CD4-positive, alpha-beta T cell treated with Interleukin-2 at 100 ng/mL for 4 hours (primary cell): ENCODE data around the gene HPCA.

Source experiments
- DNase-seq: peaks from one replicate; pipeline ENCODE4 v3.0.0-alpha.2; 2020; ENCODE audit warnings: low spot score

The HPCA gene

DNA sequence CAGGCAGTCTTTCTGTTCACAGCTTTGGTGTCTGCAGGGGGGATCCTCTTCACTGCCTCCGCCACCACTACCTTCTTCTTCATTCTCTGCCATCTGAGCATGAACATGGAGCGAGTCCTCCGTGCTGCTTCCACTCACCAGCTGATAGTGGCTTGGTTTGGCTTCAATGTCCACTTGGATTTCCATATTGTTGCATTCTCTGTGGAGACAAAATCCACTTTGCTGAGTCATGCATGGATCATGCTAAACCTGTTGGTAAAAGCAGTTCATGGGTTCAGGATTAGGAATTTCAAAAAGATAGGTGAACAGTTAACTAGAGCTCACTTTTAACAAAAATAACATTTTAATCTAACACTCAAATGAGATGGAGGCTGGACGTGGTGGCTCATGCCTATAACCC is 50.8 kb downstream of the HPCA start:
- no peak for DNase-seq

DNA sequence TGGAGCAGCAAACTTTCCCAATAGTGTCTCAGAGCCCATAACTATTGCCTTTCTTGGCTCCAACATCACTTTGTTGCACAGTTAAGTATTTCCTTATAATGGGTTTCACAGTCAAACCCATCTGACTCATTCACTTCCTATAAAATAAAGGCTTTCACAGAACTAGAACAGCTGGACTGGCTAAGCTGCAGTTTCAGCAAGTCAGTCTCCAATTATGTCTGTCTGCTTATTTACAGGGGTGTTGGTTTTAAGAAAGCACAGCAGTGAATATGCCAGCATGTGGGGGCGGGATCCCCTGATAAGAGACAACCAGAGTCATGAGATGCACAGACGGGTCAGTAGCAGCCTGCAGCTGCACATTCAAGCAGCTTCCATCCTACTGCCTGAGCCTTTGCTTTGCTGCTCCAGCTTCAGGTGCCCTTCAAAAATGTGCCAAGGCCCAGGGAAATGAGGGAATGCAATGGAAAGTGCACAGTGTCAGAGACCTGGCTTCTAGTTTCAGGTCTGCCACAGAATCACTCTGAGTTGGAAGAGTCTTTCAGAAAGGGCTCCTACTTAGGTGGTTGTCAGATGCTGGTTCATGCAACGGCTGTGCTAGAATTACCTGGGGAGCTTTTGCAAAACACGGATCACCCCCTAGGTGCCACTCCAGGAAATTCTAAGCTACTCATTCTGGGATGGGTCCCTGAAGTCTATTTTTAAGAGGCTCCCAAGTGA is 53.5 kb downstream of the HPCA start:
- peak; percentile 19 for DNase-seq

DNA sequence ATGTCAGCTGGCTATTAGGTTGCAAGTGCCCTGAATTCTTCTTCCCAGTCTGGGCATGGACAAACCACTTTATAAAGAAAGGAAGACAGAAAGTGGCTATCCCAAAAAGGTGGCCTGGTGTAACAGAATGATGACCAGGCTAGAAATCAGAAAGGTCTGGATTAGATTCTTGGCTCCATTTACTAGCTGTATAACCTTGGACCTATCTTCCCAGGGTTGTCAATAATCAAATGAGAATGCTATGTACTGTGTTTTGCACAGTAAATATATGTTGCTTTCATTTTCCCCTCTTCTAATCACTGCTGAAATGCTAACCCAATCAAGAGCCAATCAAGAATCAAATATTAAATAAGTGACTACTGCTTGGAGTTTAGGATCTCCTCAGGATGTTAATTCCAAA is 57.9 kb downstream of the HPCA start:
- DNase-seq: no peak
